ENCODE data around the gene NUMA1.

Gene NUMA1

DNA sequence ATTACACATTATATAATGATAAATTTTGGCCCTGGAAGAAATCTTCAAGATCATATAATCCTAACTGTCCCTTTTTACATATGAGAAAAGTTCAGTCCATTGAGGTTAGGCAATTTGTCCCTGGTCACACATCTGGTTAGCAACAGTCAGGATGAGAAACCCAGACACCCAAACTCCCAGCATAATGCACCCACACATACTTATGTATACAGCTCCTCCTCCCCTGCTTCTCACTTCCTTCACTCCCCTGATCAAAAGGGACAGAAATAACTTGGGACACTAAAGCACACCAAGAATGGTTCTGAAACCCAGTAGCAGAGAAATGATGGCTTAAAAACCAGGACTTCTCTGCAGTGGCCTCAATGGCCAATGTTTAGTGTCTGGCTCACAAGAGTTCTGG lies 11.1 kb downstream of the NUMA1 start:
- DNase-seq = no peak
- Histone ChIP-seq H3K4me1 (ENCODE audit: control insufficient read depth, insufficient read depth, low read length, poor library complexity, severe bottlenecking) (no peaks in the 10 kb centered on the region), H3K27me3 (replicated peaks; ENCODE audit: control insufficient read depth, insufficient read depth, low read length, poor library complexity, severe bottlenecking) (no peaks in the 10 kb centered on the region), H3K9me3 (ENCODE audit: control insufficient read depth, low read length) (no peaks in the 10 kb centered on the region), H3K4me3 (ENCODE audit: insufficient read depth, low read depth, low read length, poor library complexity, severe bottlenecking) (no peak overlapping the region), H3K27ac (ENCODE audit: insufficient read depth, low read length, poor library complexity, severe bottlenecking) (no peak overlapping the region), H3K36me3 (ENCODE audit: control insufficient read depth, insufficient read depth, low read length) (no peaks in the 10 kb centered on the region)

DNA sequence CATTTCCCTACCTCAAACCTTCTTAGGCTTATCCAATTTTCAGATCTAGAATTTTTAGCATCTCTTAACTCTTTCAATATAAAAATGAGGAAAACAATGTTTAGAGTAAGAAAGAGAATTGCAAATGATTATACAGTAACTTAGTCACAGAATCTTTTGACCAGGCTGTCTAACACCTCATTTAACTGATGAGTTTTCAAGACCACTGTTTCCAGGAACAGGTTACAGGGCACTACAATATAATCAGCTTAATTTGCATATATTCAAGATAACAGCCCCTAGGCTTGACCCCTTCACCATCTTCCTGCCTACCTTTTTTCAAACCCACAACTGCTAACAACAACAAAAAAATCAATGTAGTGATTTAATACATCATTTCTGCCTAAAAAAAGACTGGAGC lies 12.7 kb downstream of the NUMA1 start:
- DNase-seq = no peak
- H3K27me3 ChIP-seq (replicated peaks; ENCODE audit: control insufficient read depth, insufficient read depth, low read length, poor library complexity, severe bottlenecking) = no peaks in the 10 kb centered on the region
- H3K27ac ChIP-seq (ENCODE audit: insufficient read depth, low read length, poor library complexity, severe bottlenecking) = no peak overlapping the region
- no peak overlapping the region for H3K4me3 ChIP-seq (ENCODE audit: insufficient read depth, low read depth, low read length, poor library complexity, severe bottlenecking)
- H3K4me1 ChIP-seq (ENCODE audit: control insufficient read depth, insufficient read depth, low read length, poor library complexity, severe bottlenecking) = no peaks in the 10 kb centered on the region
- H3K9me3 ChIP-seq (ENCODE audit: control insufficient read depth, low read length) = no peaks in the 10 kb centered on the region
- H3K36me3 ChIP-seq (ENCODE audit: control insufficient read depth, insufficient read depth, low read length) = no peaks in the 10 kb centered on the region

DNA sequence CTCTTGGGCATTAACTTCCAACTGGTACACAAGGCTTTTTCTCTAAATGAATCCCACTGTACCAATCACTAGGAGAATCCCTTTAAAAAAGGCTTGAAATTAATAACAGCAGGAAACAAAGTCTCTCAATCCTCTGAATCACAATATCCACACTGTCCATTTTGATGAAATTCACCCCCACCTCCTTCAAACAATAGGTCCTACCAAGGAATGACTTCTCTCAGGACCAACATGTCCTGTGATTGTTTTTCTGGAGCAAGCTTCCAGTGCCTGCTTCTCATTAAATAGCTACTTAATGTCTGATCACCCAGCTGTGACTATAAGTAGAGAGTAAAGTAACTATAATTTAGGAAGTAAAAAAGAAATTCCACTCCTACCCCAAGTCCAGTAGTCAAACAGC lies 13.1 kb downstream of the NUMA1 start:
- Histone ChIP-seq H3K4me3 (ENCODE audit: insufficient read depth, low read depth, low read length, poor library complexity, severe bottlenecking) (no peak overlapping the region), H3K4me1 (ENCODE audit: control insufficient read depth, insufficient read depth, low read length, poor library complexity, severe bottlenecking) (no peaks in the 10 kb centered on the region), H3K27me3 (replicated peaks; ENCODE audit: control insufficient read depth, insufficient read depth, low read length, poor library complexity, severe bottlenecking) (no peaks in the 10 kb centered on the region), H3K9me3 (ENCODE audit: control insufficient read depth, low read length) (no peaks in the 10 kb centered on the region), H3K27ac (ENCODE audit: insufficient read depth, low read length, poor library complexity, severe bottlenecking) (no peak overlapping the region), H3K36me3 (ENCODE audit: control insufficient read depth, insufficient read depth, low read length) (no peaks in the 10 kb centered on the region)
- DNase-seq = no peak

DNA sequence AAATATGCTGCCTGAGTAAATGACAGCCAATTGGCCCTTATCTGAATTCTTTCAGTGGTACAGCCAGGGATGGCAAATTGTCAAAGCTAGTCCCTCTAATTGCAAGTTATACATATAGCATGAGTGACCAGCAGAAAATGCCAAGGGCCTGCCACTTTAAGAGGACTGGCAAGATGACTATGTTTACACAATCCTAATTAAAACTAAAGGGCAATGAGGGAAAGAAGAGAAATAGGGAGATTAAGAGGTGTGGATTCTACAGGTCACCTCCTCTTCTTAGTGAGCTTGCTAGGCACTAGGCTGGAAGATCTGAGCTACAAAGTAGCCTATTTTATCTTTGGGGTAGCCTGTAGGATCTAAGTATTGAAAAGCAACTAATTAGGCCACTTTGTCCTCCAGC lies 13.5 kb downstream of the NUMA1 start:
- H3K27me3 ChIP-seq (replicated peaks; ENCODE audit: control insufficient read depth, insufficient read depth, low read length, poor library complexity, severe bottlenecking) = no peaks in the 10 kb centered on the region
- no peak overlapping the region for H3K27ac ChIP-seq (ENCODE audit: insufficient read depth, low read length, poor library complexity, severe bottlenecking)
- H3K9me3 ChIP-seq (ENCODE audit: control insufficient read depth, low read length) = no peaks in the 10 kb centered on the region
- no peak overlapping the region for H3K4me3 ChIP-seq (ENCODE audit: insufficient read depth, low read depth, low read length, poor library complexity, severe bottlenecking)
- DNase-seq = no peak
- no peaks in the 10 kb centered on the region for H3K36me3 ChIP-seq (ENCODE audit: control insufficient read depth, insufficient read depth, low read length)
- no peaks in the 10 kb centered on the region for H3K4me1 ChIP-seq (ENCODE audit: control insufficient read depth, insufficient read depth, low read length, poor library complexity, severe bottlenecking)

DNA sequence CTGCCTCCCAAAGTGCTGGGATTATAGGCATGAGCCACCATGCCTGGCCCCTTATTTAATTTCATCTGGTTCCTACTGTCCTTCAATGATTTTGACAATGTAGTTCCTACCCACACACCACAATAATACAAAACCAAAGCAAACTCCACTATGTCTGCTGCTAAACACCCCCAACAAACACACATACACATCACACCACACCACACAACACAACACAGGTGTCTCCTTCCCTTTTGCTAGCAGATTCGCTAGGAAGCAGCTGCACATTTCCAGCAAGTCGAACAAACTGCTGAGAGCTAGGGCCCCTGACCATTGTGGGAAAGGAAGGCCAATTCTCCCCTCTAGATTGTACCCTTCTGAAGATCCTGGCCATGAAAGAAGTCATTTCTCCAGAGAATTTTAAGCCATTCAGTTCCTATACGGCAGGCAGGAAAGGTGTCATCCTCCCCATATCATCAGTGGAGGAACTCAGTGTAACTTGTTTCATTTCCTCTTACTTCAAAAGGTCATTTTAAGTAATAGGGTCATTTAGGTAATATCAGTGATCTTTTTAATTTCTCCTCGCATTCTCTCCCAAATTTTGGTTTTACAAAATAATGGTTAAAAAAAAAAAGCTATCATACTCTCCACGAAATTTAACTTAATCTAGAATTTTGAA lies 18.5 kb downstream of the NUMA1 start:
- H3K27ac ChIP-seq (ENCODE audit: insufficient read depth, low read length, poor library complexity, severe bottlenecking) = no peak overlapping the region
- H3K4me1 ChIP-seq (ENCODE audit: control insufficient read depth, insufficient read depth, low read length, poor library complexity, severe bottlenecking) = no peaks in the 10 kb centered on the region
- H3K9me3 ChIP-seq (ENCODE audit: control insufficient read depth, low read length) = no peaks in the 10 kb centered on the region
- H3K36me3 ChIP-seq (ENCODE audit: control insufficient read depth, insufficient read depth, low read length) = no peaks in the 10 kb centered on the region
- no peaks in the 10 kb centered on the region for H3K27me3 ChIP-seq (replicated peaks; ENCODE audit: control insufficient read depth, insufficient read depth, low read length, poor library complexity, severe bottlenecking)
- H3K4me3 ChIP-seq (ENCODE audit: insufficient read depth, low read depth, low read length, poor library complexity, severe bottlenecking) = no peak overlapping the region
- no peak for DNase-seq

DNA sequence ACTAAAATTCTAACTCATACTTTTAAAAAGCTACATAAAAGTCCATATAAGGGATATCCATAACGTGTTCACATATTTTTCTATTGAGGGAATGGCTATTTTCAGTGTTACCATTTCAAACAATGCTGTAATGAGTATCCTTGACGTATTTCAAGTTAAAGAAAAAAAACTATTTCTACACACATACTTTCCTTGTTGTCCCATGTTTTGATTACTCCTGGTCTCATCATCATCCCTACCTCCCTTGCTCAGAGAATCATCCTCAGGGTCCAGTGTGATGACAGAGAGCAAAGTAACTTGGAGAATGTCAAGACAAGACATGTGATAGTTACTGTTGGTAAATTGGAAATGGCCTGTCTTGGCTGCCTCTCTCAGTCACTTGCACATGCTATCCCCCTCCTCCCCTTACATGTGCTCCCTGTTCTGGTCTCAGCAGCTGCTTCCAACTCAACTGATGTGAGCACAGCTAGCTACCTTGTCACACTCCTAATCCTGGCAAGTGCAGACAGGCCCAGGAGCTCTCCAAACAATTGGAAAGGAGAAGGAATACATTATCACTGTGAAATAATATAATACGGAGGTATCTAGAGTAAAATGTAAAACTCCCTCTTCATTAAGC lies 21.8 kb downstream of the NUMA1 start:
- no peaks in the 10 kb centered on the region for H3K27me3 ChIP-seq (replicated peaks; ENCODE audit: control insufficient read depth, insufficient read depth, low read length, poor library complexity, severe bottlenecking)

DNA sequence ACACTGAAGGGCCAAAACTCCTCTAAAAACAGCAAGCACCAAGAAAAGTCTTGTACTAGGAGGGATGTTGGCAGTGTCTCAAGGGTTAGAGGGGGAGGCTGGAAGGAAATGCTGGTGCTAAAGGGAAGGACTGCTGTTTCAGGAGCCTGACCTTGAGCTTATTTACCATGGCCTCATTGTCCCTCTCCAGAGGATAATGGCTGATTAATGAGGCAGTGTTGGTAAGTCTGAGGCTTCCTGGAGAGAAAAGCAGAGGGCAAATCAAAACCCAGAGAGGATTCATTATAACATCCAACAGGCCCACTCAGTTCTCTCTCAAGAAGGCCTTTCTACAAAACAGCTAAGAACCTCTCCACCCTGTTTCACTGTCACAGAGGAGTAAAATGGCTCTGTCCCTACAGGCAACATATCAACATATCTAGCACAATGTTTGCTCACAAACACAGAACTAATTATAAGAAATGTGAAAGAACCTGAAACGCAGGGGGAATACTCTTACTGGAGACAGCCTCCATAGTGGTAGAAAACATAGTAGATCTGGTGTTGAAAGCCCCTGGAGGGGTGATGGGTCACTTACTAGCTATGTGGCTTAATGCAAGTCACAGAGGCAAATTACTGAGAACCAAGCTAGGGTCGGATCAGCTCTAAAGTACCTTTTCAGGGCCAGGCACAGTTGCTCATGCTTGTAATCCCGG lies 31.4 kb downstream of the NUMA1 start:
- Histone ChIP-seq H3K9me3 (ENCODE audit: control insufficient read depth, low read length) (no peaks in the 10 kb centered on the region), H3K4me3 (ENCODE audit: insufficient read depth, low read depth, low read length, poor library complexity, severe bottlenecking) (no peak overlapping the region), H3K27ac (ENCODE audit: insufficient read depth, low read length, poor library complexity, severe bottlenecking) (no peak overlapping the region), H3K27me3 (replicated peaks; ENCODE audit: control insufficient read depth, insufficient read depth, low read length, poor library complexity, severe bottlenecking) (no peaks in the 10 kb centered on the region), H3K4me1 (ENCODE audit: control insufficient read depth, insufficient read depth, low read length, poor library complexity, severe bottlenecking) (no peaks in the 10 kb centered on the region), H3K36me3 (ENCODE audit: control insufficient read depth, insufficient read depth, low read length) (no peaks in the 10 kb centered on the region)
- DNase-seq = no peak

More for the DNA sequence above, 21.8 kb downstream of the NUMA1 start:
- no peak overlapping the region for H3K4me3 ChIP-seq (ENCODE audit: insufficient read depth, low read depth, low read length, poor library complexity, severe bottlenecking)
- no peaks in the 10 kb centered on the region for H3K4me1 ChIP-seq (ENCODE audit: control insufficient read depth, insufficient read depth, low read length, poor library complexity, severe bottlenecking)
- no peak for DNase-seq
- H3K36me3 ChIP-seq (ENCODE audit: control insufficient read depth, insufficient read depth, low read length) = no peaks in the 10 kb centered on the region
- no peak overlapping the region for H3K27ac ChIP-seq (ENCODE audit: insufficient read depth, low read length, poor library complexity, severe bottlenecking)
- no peaks in the 10 kb centered on the region for H3K9me3 ChIP-seq (ENCODE audit: control insufficient read depth, low read length)

DNA sequence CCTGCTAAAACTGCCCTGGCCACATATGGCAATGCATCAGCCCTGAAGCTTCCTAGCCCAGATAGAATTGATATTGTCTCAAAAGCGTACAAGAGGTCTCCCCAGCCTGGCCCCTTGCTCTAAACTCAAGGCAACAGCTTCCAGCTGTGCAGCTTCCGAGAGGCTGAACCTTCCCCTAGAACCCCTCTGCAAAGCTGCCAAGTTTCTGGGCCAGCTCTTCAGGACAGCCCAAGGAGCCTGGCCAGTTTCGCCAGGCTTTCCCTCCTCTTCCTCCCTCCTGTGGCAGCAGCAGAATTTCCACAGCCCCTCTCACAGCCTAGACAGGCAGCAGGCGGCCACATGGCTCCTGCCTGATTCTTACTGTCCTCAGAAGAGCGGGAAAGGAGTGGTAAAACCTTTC lies 34.5 kb downstream of the NUMA1 start:
- no peaks in the 10 kb centered on the region for H3K27me3 ChIP-seq (replicated peaks; ENCODE audit: control insufficient read depth, insufficient read depth, low read length, poor library complexity, severe bottlenecking)
- no peak overlapping the region for H3K4me3 ChIP-seq (ENCODE audit: insufficient read depth, low read depth, low read length, poor library complexity, severe bottlenecking)
- H3K9me3 ChIP-seq (ENCODE audit: control insufficient read depth, low read length) = no peaks in the 10 kb centered on the region
- peaks cover 5% of the 10 kb centered on the region for H3K4me1 ChIP-seq (ENCODE audit: control insufficient read depth, insufficient read depth, low read length, poor library complexity, severe bottlenecking)
- no peaks in the 10 kb centered on the region for H3K36me3 ChIP-seq (ENCODE audit: control insufficient read depth, insufficient read depth, low read length)
- H3K27ac ChIP-seq (ENCODE audit: insufficient read depth, low read length, poor library complexity, severe bottlenecking) = no peak overlapping the region
- no peak for DNase-seq

DNA sequence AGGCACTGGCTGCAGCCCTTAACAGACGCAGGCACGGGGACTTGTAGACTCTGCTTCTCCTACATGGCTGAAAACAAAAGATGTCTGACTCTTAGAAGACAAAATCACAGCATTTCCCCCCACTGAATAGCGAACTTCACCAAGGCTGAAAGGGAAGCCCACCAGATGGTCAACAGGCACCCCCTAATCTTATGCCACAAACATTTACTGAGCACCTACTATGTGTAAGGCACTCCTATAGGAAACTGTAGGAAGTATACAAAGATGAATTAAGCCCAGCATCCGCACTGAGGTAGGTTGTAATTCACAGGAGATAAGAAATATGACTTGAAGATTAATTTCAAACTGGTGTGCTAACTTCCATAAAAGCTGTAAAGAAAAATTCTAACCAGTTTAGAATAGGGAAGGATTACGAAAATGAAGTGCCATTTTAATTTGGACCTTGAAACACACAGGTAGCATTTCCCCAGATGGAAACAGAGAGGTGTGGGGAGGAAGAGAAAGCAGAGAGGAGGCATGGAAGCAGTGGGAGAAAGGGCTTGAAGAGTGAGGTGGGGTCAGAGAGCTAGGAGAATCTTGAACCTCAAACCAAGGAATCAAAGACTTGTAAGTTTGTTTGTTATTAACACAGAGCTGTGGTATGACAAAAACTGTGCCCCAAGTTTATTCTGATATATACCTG lies 38.1 kb downstream of the NUMA1 start:
- Histone ChIP-seq H3K27ac (ENCODE audit: insufficient read depth, low read length, poor library complexity, severe bottlenecking) (peak overlapping the region; percentile 92), H3K4me1 (ENCODE audit: control insufficient read depth, insufficient read depth, low read length, poor library complexity, severe bottlenecking) (peaks cover 29% of the 10 kb centered on the region), H3K36me3 (ENCODE audit: control insufficient read depth, insufficient read depth, low read length) (no peaks in the 10 kb centered on the region), H3K27me3 (replicated peaks; ENCODE audit: control insufficient read depth, insufficient read depth, low read length, poor library complexity, severe bottlenecking) (no peaks in the 10 kb centered on the region), H3K9me3 (ENCODE audit: control insufficient read depth, low read length) (no peaks in the 10 kb centered on the region), H3K4me3 (ENCODE audit: insufficient read depth, low read depth, low read length, poor library complexity, severe bottlenecking) (peak overlapping the region; percentile 75)
- DNase-seq = no peak
